ENCODE results near the gene NPIPB2.

The NPIPB2 gene

GRCh38 chr16:11896486-11897176 lies 45.2 kb downstream of the NPIPB2 start:
- DNase-seq: no peak

- no peak for DNase-seq
These were observed 48.3 kb downstream of the NPIPB2 start for GRCh38 chr16:11893571-11893970.

- DNase-seq: no peak
These were observed 49.1 kb downstream of the NPIPB2 start for GRCh38 chr16:11892761-11893160.

GRCh38 chr16:11890231-11890965 lies 51.4 kb downstream of the NPIPB2 start:
- no peak for DNase-seq

- no peak for DNase-seq
These were observed 55.0 kb downstream of the NPIPB2 start for GRCh38 chr16:11886881-11887280.

GRCh38 chr16:11884035-11884434 lies 57.8 kb downstream of the NPIPB2 start:
- DNase-seq: no peak

- DNase-seq: no peak
These were observed 61.8 kb downstream of the NPIPB2 start for GRCh38 chr16:11880007-11880406.

- DNase-seq: no peak
These were observed 64.5 kb downstream of the NPIPB2 start for GRCh38 chr16:11877374-11877773.

Data from NCI-H1436 (cell line).